ENCODE data around the gene PTPRG.

Gene PTPRG

DNA sequence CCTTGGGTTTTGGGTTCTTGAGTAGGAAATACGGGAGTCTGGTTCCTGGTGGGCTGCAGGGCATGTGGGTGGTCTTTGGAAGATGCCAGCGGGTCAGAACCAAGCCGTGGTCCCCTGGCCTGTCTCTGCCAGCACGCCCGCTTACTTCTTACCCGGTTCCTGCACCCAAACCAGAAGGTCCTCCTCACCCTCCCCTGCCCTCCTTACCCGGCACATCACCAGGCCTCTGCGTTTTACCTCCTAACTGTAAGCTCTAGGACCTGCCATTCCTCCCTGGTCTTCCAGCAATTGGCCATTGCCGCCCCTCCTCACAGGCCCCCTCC, 628.0 kb downstream of the PTPRG start:
- DNase-seq (ENCODE audit: low read depth): no peak

GRCh38 chr3:62192891-62193290, 631.5 kb downstream of the PTPRG start:
- DNase-seq (ENCODE audit: low read depth): no peak

DNA sequence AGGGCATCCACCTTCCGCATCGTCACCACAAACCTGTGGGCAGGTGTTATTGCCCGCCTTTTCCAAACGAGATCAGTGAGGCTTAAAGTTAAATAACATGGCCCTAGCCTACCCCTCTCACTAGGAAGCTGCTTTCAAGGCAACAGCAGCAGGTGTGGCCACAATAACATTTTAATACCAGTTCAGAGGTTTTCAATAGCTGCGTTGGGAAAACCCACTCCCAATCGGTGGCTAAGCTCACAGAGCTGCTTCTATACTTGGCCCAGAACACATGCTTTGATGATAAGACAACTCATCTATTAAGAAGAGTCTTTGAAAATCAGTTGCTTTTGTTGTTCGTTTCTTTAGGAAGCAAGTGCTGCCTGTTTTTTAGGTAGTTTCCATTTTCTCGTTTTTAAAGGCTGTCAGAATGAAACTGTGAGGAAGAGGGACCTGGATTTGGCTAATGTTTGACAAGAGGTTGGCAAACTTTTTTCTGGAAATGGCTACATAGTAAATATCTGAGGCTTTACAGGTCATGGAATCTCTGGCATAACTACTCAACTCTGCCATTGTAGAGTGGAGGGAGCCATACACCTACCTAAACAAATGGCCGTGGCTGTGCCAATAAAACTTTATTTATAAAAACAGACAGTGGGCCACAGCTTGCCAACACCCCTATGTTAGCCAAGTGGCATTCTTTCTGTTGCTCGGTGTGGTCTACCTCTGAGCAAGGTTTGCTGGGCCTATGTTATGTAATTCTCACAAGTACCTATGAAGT, 632.4 kb downstream of the PTPRG start:
- DNase-seq (ENCODE audit: low read depth): no peak

- no peak for DNase-seq (ENCODE audit: low read depth)
These were observed 636.1 kb downstream of the PTPRG start for GRCh38 chr3:62197350-62198012.

- no peak for DNase-seq (ENCODE audit: low read depth)
These were observed 637.8 kb downstream of the PTPRG start for GRCh38 chr3:62199126-62199525.

DNA sequence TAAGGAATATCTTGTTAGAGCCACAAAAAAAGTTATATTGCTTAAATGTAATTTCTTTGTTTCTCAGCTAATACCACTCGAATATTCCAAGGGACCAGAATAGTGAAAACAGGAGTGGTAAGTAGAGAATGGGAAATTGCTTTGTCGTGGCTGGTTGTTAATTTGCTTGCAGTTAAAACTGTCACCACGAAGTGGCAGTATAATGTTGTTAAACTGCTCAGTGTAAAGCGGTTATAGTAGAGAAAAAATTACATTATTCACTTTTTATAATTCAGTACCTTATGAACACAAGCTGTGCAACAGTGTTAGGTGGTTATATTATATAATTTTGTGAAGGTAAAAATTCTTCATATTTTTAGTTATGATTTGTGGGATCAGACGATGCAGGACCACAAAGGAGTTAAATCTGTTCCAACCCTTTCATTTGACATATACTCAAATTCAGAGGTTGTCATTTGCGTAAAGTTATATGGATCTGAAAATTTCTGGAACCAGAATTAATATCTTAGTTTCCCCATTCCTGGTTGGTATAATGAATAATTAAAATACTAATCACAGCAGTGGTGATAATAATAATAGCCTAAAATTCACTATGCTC, 640.2 kb downstream of the PTPRG start:
- no peak for DNase-seq (ENCODE audit: low read depth)

GRCh38 chr3:62203152-62203551, 641.8 kb downstream of the PTPRG start:
- DNase-seq (ENCODE audit: low read depth): no peak

GRCh38 chr3:62203561-62203960, 642.2 kb downstream of the PTPRG start:
- DNase-seq (ENCODE audit: low read depth): no peak

DNA sequence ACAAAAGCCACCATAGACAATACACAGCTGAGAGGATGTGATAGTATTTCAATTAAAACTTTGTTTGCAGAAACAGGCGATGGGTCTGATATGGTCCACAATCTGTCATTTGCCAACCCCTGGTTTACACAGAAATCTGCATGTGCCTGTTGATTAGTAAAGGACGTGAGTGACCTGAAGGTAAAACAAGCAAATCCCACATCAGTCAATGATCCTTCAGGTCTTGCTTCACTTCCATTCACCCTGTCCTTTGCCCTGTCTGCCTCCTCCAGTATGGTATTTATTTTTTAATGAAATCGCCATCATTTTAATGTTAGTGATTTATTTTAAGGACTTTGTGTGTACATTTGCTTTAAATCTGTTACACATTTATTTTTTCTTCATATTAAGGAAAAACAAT, 645.8 kb downstream of the PTPRG start:
- no peak for DNase-seq (ENCODE audit: low read depth)

DNA sequence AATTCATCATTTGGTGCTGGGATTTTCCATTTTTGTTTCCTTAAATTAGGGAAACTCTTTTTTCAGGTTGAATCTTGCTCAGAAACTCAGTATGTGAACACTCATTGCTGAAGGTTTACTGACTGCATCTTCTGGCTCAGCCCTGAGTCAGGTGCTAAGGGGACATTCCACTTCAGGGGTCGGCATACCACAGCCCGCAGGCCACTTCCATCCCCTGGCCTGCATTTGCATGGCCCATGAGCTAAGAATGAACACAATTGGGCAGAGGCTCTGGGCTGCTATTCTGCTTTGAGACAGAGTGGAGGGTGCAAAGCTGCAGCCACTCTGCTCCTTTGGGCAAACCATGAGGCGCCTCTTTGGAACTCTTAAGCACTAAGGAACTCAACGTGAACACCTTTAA, 647.0 kb downstream of the PTPRG start:
- no peak for DNase-seq (ENCODE audit: low read depth)

GRCh38 chr3:62209101-62209500, 647.7 kb downstream of the PTPRG start:
- no peak for DNase-seq (ENCODE audit: low read depth)

GRCh38 chr3:62210011-62210410, 648.6 kb downstream of the PTPRG start:
- no peak for DNase-seq (ENCODE audit: low read depth)

- DNase-seq (ENCODE audit: low read depth): no peak
These were observed 650.5 kb downstream of the PTPRG start for GRCh38 chr3:62211675-62212429.

GRCh38 chr3:62214850-62215249, 653.5 kb downstream of the PTPRG start:
- DNase-seq (ENCODE audit: low read depth): no peak

GRCh38 chr3:62220616-62221015, 659.2 kb downstream of the PTPRG start:
- no peak for DNase-seq (ENCODE audit: low read depth)

DNA sequence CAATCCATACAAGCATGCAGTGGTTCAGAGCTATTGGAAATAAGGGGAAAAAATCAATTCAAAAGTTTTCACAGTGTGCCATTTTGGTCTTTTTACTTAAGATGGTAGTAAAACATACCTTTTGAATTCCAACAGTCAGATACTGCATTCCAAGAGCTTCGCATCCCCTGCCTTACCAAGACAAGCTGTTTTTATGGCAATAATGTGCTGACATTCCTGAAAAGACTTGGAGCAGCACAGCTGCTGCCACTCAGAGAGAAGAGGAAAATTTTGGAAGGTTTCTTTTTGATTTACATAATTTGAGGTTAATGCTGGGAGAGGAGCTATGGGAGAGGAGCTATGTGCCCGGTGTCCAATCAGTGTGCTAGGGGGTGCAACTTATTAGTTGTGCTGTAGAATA, 663.7 kb downstream of the PTPRG start:
- no peak for DNase-seq (ENCODE audit: low read depth)

DNA sequence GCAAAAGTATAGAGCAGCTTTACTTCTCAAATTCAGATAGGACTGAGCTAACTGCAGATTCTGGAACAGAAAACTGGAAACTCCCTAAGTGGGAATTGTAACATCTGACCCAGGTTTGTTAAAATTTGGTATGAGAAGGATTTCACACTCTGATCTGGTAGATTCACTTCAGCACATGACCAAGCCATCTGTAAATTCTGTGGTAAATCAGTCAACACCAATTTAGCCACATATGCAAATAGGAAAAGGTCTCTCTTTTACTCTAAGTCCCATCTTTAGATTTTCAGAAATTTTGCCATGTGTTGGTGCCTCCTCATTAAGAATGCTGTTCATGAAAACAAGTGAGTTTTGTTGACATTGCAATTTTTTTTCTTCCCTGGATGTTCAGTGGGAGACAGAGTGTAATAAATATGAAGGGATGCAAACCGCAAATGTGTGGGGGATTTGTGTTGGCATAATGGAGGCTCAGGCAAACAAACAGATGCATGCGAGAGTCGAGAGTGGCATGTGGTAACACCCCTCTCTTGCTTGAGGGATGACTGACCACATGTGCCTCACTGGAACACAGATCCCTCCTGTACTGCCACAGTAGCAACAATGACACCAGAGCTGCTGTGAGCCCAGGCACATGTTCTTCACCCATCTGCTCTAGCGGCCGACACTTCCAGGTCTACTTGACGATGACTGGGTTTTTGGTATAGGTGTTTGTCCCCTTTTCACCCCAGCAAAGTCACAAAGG, 665.4 kb downstream of the PTPRG start:
- no peak for DNase-seq (ENCODE audit: low read depth)

DNA sequence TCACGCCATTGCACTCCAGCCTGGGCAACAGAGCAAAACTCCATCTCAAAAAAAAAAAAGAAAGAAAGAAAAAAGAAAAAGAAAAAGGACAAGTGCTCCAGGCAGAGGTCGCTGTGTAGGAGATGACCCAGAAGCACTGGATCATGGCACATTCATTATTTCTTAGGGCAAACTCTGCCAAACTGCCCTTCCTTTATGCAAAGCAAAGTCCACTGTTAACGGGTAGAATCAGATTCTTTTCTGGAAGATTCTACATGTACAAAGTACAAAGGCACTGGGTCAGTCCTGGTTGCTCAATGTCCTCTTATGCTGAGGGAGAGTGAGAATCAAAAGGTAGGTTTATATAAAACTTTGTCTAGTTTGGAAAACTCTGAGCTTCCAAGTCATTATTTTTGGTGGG, 667.1 kb downstream of the PTPRG start:
- DNase-seq (ENCODE audit: low read depth): no peak

- DNase-seq (ENCODE audit: low read depth): no peak
These were observed 667.8 kb downstream of the PTPRG start for GRCh38 chr3:62229211-62229610.

DNA sequence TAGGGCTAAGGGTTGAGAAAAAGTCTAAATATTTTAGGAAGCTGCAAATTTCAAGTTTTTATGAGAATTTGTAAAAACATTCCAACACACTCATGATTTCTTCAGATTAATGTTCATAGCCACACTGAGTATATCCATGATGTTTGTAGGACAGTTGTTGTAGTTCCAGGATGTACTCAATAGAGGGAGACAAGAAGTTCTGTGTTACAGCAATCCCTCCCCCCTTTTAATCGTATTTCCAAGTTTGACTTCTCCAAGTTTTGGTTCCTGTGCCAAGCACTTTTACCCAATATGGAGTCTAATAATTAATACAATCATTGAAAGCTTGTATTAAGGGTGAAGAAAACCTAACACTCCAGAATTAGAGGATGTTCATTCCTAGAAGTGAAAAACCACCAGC, 668.5 kb downstream of the PTPRG start:
- no peak for DNase-seq (ENCODE audit: low read depth)

- DNase-seq (ENCODE audit: low read depth): no peak
These were observed 671.7 kb downstream of the PTPRG start for GRCh38 chr3:62233065-62233464.

GRCh38 chr3:62236016-62236415, 674.6 kb downstream of the PTPRG start:
- no peak for DNase-seq (ENCODE audit: low read depth)
